GM04504 (cell line): ENCODE data around the gene RTL3.
"Not testable (repeated sequence)": the region's sequence is repeated elsewhere in the genome, so short reads cannot be mapped to it uniquely, and the experiment has no call there.

ENCODE experiments used
- DNase-seq: peaks from one replicate; pipeline ENCODE4 v3.0.0-alpha.2; 2012; ENCODE audit warnings: low read depth

Gene RTL3

GRCh38 chrX:78658845-78659744 is at the start of gene RTL3:
Gene RTL3, minus strand, starts transcription at chrX:78659328. Its CDS starts 908 bp downstream, at chrX:78658420.
- peak; percentile 64 for DNase-seq

GRCh38 chrX:78708816-78709215 is 49.7 kb upstream of the RTL3 start:
- DNase-seq: no peak

- peak; percentile 16 for DNase-seq
These were observed 49.1 kb upstream of the RTL3 start for GRCh38 chrX:78708262-78708661.

- DNase-seq: no peak
These were observed 46.9 kb upstream of the RTL3 start for GRCh38 chrX:78706071-78706470.

GRCh38 chrX:78693536-78693935 is 34.4 kb upstream of the RTL3 start:
- no peak for DNase-seq

GRCh38 chrX:78693012-78693411 is 33.9 kb upstream of the RTL3 start:
- DNase-seq: no peak

- DNase-seq: no peak
These were observed 28.5 kb upstream of the RTL3 start for GRCh38 chrX:78687586-78687985.

GRCh38 chrX:78673246-78673645 is 14.1 kb upstream of the RTL3 start:
- no peak for DNase-seq

- DNase-seq: no peak
These were observed 6.2 kb upstream of the RTL3 start for GRCh38 chrX:78665342-78665741.

GRCh38 chrX:78661836-78662235 is 2.7 kb upstream of the RTL3 start:
- no peak for DNase-seq

- no peak for DNase-seq
These were observed 827 bp upstream of the RTL3 start for GRCh38 chrX:78659955-78660354.

GRCh38 chrX:78658414-78658813 is 714 bp downstream of the RTL3 start:
- no peak for DNase-seq

- DNase-seq: no peak
These were observed 3.5 kb downstream of the RTL3 start for GRCh38 chrX:78655642-78656041.

- DNase-seq: no peak
These were observed 5.9 kb downstream of the RTL3 start for GRCh38 chrX:78653118-78653822.

GRCh38 chrX:78650906-78651437 is 8.2 kb downstream of the RTL3 start:
- no peak for DNase-seq

- DNase-seq: no peak
These were observed 15.3 kb downstream of the RTL3 start for GRCh38 chrX:78643874-78644273.

GRCh38 chrX:78643096-78643495 is 16.0 kb downstream of the RTL3 start:
- DNase-seq: no peak

- not testable (repeated sequence) for DNase-seq
These were observed 23.0 kb downstream of the RTL3 start for GRCh38 chrX:78636096-78636495.

- DNase-seq: no peak
These were observed 33.9 kb downstream of the RTL3 start for GRCh38 chrX:78624962-78625909.

GRCh38 chrX:78624426-78624825 is 34.7 kb downstream of the RTL3 start:
- DNase-seq: no peak

GRCh38 chrX:78622831-78623230 is 36.3 kb downstream of the RTL3 start:
- no peak for DNase-seq

- DNase-seq: no peak
These were observed 39.3 kb downstream of the RTL3 start for GRCh38 chrX:78619834-78620233.
